ENCODE results near the gene VSTM4. TPM values are rescaled to one million over a fixed set of nuclear protein-coding genes. Genes with fewer than 3 reads are reported as not detected.

VSTM4 gene
- total and polyA plus RNA-seq, 9 donors, result 35.5 to 59.5 (median 46.7) TPM

DNA sequence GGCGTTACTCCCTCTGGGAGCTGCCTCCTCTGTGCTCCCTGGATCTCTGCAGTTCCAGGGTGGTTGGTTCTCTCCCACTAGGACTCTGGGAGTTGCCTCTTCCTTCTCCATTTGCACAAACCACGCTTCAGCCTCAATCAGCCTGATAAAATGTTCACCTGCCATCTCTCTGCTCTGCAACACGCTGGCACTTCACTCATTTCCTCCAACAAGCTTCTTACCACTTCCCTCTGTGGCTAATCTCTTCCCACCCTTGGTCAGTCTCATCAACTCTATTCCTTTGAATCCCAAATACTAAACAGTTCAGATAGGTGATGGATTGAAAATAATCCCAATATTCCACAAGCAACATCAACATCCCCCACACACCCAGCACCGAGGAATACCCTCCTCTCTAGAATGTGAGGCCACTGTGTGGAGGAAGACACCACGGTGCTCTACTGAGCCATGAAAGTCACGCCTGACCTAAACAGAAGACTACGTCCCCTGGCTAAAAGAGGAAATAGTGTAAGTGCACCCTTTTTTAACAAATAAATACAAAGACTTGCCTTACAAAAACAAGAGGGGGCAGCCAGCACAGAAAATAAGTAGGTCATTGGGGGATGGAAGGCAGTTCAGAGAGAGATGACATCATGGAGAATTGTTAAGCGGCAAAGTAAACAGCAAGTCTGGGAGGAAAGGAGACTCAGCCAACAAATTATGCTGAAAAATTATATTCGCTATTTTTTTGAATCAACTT, 20.4 kb upstream of the VSTM4 start:
- 95% methylated on average over 3 of the region's 9 CpGs for WGBS (ENCODE audit: insufficient coverage)

DNA sequence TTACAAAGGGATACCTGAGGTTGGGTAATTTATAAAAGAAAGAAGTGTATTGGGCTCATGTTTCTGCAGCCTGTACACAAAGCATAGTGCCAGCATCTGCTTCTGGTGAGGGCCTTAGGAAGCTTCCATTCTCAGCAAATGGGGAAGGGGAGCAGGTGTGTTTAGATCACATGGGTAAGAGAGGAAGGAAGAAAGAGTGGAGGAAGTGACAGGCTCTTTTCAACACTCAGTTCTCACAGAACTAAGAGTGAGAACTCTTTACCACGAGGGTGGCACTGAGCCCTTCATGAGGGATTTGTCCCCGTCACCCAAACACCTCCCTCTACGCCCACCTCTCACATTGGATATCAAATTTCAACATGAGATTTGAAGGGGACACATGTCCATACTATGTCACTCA, 19.0 kb upstream of the VSTM4 start:
- peak; percentile 14 for DNase-seq
- Histone ChIP-seq H3K9me3 (replicated peaks; ENCODE audit: control insufficient read depth, low read depth, low read length) (no peaks in the 10 kb centered on the region), H3K4me1 (ENCODE audit: control insufficient read depth, insufficient read depth, low read length) (peaks cover 52% of the 10 kb centered on the region), H3K27me3 (ENCODE audit: control insufficient read depth, insufficient read depth, low read length) (no peaks in the 10 kb centered on the region), H3K4me3 (ENCODE audit: low read length) (no peak overlapping the region), H3K27ac (ENCODE audit: low read length) (no peak overlapping the region), H3K36me3 (ENCODE audit: control insufficient read depth, insufficient read depth, low read length) (no peaks in the 10 kb centered on the region)
- no CpG with 5 or more reads among the region's 3 CpGs for WGBS (ENCODE audit: insufficient coverage)

More for the DNA sequence above, 20.4 kb upstream of the VSTM4 start:
- peaks cover 61% of the 10 kb centered on the region for H3K4me1 ChIP-seq (ENCODE audit: control insufficient read depth, insufficient read depth, low read length)
- DNase-seq, result peak; percentile 91
- H3K36me3 ChIP-seq (ENCODE audit: control insufficient read depth, insufficient read depth, low read length), result no peaks in the 10 kb centered on the region
- no peaks in the 10 kb centered on the region for H3K27me3 ChIP-seq (ENCODE audit: control insufficient read depth, insufficient read depth, low read length)
- no peak overlapping the region for H3K4me3 ChIP-seq (ENCODE audit: low read length)
- H3K9me3 ChIP-seq (replicated peaks; ENCODE audit: control insufficient read depth, low read depth, low read length), result no peaks in the 10 kb centered on the region
- peak overlapping the region; percentile 74 for H3K27ac ChIP-seq (ENCODE audit: low read length)

DNA sequence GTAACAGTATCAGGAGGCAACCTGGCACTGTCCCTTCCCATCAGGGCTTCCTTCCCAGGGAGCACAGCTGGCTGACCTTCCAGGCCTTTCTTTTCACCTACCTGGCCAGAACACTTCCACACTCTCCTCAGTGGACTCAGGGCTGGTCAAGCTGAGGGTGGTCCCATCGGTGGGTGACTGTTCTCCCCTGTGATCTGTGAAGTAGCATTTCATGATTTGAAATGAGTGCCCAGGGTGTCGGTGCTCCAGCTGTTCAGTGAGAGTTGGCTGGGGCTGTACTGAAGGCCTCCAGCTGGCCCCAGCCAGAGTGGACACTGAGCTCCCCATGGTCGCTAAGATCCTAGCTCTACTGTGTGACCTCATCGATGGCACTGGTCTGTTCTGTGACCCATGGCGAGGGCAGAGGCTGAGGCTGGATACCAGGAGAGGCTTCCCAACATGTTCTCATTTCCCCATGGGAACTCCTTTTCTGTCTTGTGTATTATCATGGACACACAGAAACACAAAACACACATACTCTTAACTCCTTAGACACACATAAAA, 18.5 kb upstream of the VSTM4 start, which contains the start of gene FAM170B:
Gene FAM170B, minus strand, starts transcription at position 316 of the 543 bp plus-strand sequence. Its CDS starts 103 bp downstream, at position 213.
- Histone ChIP-seq H3K27ac (ENCODE audit: low read length) (no peak within 1 kb of the TSS), H3K4me1 (ENCODE audit: control insufficient read depth, insufficient read depth, low read length) (peaks cover 48% of the 10 kb centered on the region), H3K27me3 (ENCODE audit: control insufficient read depth, insufficient read depth, low read length) (no peaks in the 10 kb centered on the region), H3K4me3 (ENCODE audit: low read length) (no peak within 1 kb of the TSS), H3K36me3 (ENCODE audit: control insufficient read depth, insufficient read depth, low read length) (no peaks in the 10 kb centered on the region), H3K9me3 (replicated peaks; ENCODE audit: control insufficient read depth, low read depth, low read length) (no peaks in the 10 kb centered on the region)
- 72% methylated on average over 5 of the region's 5 CpGs for WGBS (ENCODE audit: insufficient coverage)
- DNase-seq, result peak; percentile 35

DNA sequence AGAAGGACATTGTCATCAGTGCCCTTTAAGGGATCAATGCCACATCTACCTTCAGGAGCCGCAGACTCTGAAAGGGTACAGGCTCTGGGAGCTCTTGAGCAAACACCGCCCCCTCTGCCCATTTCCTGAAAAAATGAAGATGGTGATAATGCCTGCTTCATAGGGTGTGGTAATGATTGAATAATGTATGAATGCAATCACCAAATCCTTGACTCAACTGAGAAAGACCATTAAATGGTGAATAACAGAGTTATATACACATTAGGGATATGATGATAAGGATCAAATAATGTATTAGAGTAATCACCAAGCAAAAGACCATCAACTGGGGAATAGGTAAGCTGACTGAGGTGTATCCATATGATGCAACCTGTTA, 17.0 kb upstream of the VSTM4 start:
- Histone ChIP-seq H3K27me3 (ENCODE audit: control insufficient read depth, insufficient read depth, low read length) (no peaks in the 10 kb centered on the region), H3K27ac (ENCODE audit: low read length) (no peak overlapping the region), H3K4me3 (ENCODE audit: low read length) (no peak overlapping the region), H3K9me3 (replicated peaks; ENCODE audit: control insufficient read depth, low read depth, low read length) (no peaks in the 10 kb centered on the region), H3K36me3 (ENCODE audit: control insufficient read depth, insufficient read depth, low read length) (no peaks in the 10 kb centered on the region), H3K4me1 (ENCODE audit: control insufficient read depth, insufficient read depth, low read length) (peaks cover 46% of the 10 kb centered on the region)
- no peak for DNase-seq
- WGBS (ENCODE audit: insufficient coverage), result no CpG with 5 or more reads among the region's 2 CpGs

DNA sequence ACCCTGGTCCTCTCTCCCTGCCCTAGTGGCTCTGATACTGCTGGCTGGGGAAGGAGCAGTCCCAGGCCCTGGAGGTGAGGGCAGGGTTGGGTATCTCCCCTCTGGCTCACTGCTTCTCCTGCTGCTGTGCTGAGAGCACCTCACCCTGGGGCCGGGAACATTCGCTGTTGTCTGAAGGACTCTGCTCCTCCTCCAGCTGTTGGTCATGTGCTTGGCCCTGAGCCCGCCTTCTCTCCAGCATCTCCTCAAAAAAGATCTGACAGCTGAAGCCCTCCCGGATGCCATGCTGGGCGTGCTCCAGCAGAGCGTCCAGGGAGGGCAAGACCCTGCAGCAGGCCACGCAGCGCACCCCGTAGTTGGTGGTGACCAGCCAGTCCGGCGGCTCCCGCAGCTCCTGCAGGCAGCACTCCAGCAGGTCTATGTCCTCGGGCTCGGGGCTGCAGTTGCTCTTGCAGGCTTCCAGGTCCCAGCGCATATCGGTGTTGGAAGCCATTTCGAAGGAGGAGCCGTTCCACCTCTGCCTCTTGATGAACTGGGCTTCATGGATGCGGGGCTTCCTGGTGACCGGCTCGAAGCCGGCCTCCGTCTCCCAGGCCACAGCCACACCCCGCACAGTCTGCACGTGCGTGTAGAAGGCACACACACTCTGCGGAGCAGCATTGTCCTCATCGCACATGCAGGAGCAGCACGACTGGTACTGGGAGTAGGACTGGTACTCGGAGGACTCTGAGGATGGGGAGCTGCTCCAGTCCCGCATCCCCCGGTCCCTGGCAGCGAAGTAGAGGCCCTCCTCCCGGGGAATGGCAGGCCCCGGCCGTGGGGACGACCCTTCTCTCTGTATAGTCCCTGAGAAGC, 16.4 kb upstream of the VSTM4 start:
- peaks cover 45% of the 10 kb centered on the region for H3K4me1 ChIP-seq (ENCODE audit: control insufficient read depth, insufficient read depth, low read length)
- peak; percentile 81 for DNase-seq
- no peaks in the 10 kb centered on the region for H3K36me3 ChIP-seq (ENCODE audit: control insufficient read depth, insufficient read depth, low read length)
- WGBS (ENCODE audit: insufficient coverage), result 78% methylated on average over 29 of the region's 37 CpGs
- peak overlapping the region; percentile 23 for H3K27ac ChIP-seq (ENCODE audit: low read length)
- no peak overlapping the region for H3K4me3 ChIP-seq (ENCODE audit: low read length)
- H3K27me3 ChIP-seq (ENCODE audit: control insufficient read depth, insufficient read depth, low read length), result no peaks in the 10 kb centered on the region
- H3K9me3 ChIP-seq (replicated peaks; ENCODE audit: control insufficient read depth, low read depth, low read length), result no peaks in the 10 kb centered on the region

DNA sequence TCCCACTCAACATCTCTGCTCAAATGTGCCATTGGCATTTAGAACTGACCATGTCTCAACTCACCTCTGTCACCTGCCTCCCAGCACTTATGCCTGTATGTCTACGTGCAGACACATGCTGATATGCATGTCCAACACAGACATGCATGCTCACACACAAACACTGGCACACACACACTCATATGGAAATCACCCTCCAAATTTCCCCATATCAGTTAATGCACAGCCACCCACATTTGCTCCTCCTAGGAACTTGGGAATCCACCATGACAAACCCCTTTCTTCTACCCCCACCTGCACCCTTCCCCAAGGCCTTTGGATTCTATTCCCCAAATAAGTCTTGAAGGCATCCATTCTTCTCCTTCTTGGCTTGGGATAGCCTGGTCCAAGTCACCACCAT, 14.1 kb upstream of the VSTM4 start:
- no peak overlapping the region for H3K4me3 ChIP-seq (ENCODE audit: low read length)
- no peak overlapping the region for H3K27ac ChIP-seq (ENCODE audit: low read length)
- H3K4me1 ChIP-seq (ENCODE audit: control insufficient read depth, insufficient read depth, low read length), result peaks cover 40% of the 10 kb centered on the region
- H3K36me3 ChIP-seq (ENCODE audit: control insufficient read depth, insufficient read depth, low read length), result no peaks in the 10 kb centered on the region
- no peaks in the 10 kb centered on the region for H3K9me3 ChIP-seq (replicated peaks; ENCODE audit: control insufficient read depth, low read depth, low read length)
- WGBS (ENCODE audit: insufficient coverage), result 100% methylated on average over 1 of the region's 1 CpG
- no peak for DNase-seq
- no peaks in the 10 kb centered on the region for H3K27me3 ChIP-seq (ENCODE audit: control insufficient read depth, insufficient read depth, low read length)

DNA sequence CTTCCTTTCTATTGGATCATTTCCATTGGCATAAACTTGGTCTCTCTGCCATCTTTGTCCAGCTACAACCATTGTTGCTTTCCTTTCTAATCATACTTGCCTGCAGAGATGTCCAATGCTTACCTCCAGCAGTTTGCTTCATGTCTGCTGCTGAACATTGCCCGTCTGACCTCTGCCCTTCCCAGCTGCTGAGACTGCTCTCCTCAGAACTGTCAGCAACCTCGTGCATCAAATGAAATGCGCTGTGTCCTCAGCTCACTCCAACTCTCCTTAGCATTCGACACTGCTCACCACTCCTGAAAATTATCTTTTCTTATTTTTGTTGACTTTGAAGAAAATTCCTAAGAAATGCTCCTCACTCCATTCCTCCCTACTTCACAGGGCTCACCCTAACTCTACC, 13.5 kb upstream of the VSTM4 start:
- Histone ChIP-seq H3K9me3 (replicated peaks; ENCODE audit: control insufficient read depth, low read depth, low read length) (no peaks in the 10 kb centered on the region), H3K27me3 (ENCODE audit: control insufficient read depth, insufficient read depth, low read length) (no peaks in the 10 kb centered on the region), H3K27ac (ENCODE audit: low read length) (no peak overlapping the region), H3K4me3 (ENCODE audit: low read length) (no peak overlapping the region), H3K4me1 (ENCODE audit: control insufficient read depth, insufficient read depth, low read length) (peaks cover 36% of the 10 kb centered on the region), H3K36me3 (ENCODE audit: control insufficient read depth, insufficient read depth, low read length) (no peaks in the 10 kb centered on the region)
- WGBS (ENCODE audit: insufficient coverage), result 100% methylated on average over 1 of the region's 4 CpGs
- DNase-seq, result no peak

DNA sequence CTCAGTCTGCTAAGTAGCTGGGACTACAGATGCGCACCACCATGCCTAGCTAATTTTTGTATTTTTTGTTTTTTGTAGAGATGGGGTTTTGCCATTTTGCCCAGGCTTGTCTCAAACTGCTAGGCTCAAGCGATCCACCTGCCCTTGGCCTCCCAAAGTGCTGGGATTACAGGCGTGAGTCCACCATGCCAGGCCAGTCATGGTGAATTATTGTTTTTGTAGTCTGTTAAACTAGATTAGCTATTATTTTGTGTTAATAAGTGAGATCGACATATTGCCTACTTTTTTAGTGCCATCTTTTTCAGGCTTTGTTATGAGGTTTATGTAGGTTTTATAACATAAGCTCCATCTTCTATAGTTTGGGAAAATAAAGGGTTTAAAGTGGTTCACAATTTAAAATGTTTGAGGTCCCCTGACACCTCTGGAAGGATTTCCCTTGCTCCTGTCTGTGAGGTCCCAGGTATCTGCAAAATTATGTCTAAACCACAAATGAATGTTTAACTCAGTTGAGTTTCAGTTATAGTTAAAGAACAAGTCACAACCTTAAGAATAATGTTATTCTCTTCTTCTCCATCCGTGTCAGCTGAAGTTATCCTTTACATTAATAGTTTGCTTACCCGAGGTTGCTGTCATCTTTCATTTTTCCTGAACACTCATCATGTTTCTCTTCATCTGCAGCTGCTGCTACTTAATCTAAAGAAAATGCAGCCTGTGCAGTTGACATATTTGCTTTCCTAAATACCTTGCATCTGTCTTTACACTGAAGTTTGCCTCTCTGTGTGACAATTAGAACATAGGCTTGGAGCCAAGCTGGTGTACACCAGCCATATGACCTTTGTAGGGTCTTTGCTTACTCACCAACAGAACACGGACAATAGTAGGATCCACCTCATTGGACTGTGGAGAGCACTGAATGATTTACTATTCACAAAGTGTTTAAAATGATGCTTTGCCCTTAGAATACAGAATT, 8.9 kb upstream of the VSTM4 start:
- H3K9me3 ChIP-seq (replicated peaks; ENCODE audit: control insufficient read depth, low read depth, low read length), result no peaks in the 10 kb centered on the region
- no peak overlapping the region for H3K4me3 ChIP-seq (ENCODE audit: low read length)
- no peak for DNase-seq
- H3K36me3 ChIP-seq (ENCODE audit: control insufficient read depth, insufficient read depth, low read length), result no peaks in the 10 kb centered on the region
- 65% methylated on average over 2 of the region's 7 CpGs for WGBS (ENCODE audit: insufficient coverage)
- H3K27me3 ChIP-seq (ENCODE audit: control insufficient read depth, insufficient read depth, low read length), result no peaks in the 10 kb centered on the region
- no peak overlapping the region for H3K27ac ChIP-seq (ENCODE audit: low read length)
- peaks cover 16% of the 10 kb centered on the region for H3K4me1 ChIP-seq (ENCODE audit: control insufficient read depth, insufficient read depth, low read length)

DNA sequence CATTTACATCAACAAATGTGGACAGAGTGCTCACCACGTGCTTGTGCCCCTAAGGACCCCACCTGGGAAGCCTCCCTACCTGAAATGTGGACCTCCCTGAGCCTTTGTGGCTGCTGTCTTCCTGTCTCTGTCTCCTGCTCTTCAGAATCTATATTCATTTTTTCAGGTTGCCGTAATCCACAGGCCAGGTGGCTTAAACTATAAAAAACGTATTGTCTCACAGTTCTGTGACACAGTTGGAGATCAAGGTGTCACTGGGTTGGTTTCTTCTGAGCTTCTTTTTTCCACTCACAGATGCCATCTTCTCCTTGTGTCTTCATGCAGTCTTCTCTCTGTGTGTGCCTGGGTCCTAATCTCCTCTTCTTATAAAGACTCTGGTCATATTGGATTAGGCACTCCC, 5.6 kb upstream of the VSTM4 start:
- no peaks in the 10 kb centered on the region for H3K9me3 ChIP-seq (replicated peaks; ENCODE audit: control insufficient read depth, low read depth, low read length)
- H3K4me3 ChIP-seq (ENCODE audit: low read length), result no peak overlapping the region
- DNase-seq, result no peak
- no peak overlapping the region for H3K27ac ChIP-seq (ENCODE audit: low read length)
- WGBS (ENCODE audit: insufficient coverage), result 50% methylated on average over 1 of the region's 3 CpGs
- H3K36me3 ChIP-seq (ENCODE audit: control insufficient read depth, insufficient read depth, low read length), result no peaks in the 10 kb centered on the region
- peaks cover 3% of the 10 kb centered on the region for H3K27me3 ChIP-seq (ENCODE audit: control insufficient read depth, insufficient read depth, low read length)
- H3K4me1 ChIP-seq (ENCODE audit: control insufficient read depth, insufficient read depth, low read length), result peaks cover 19% of the 10 kb centered on the region
